ENCODE data around the gene TMEM132A.

DNA sequence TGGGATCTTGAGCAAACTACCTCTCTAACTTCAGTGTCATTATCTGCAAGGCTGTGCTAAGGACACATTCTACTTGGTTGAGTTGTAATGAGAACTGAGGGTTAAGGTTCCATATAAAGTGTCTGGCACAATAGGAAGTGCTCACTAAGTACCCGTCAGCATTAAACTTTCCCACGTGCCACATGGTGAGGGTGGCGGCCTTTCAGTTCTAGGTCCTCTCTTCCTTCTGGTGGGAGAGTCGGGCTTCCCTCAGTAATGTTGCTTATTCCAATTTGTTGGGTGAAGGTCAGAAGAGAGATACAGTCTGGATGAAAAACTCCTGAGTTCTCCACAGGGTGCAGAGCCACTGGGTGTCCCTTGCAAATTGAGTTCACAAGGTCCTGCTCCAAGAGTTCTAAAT lies 42.6 kb downstream of the TMEM132A start:
- TF ChIP-seq, protein P1, sequence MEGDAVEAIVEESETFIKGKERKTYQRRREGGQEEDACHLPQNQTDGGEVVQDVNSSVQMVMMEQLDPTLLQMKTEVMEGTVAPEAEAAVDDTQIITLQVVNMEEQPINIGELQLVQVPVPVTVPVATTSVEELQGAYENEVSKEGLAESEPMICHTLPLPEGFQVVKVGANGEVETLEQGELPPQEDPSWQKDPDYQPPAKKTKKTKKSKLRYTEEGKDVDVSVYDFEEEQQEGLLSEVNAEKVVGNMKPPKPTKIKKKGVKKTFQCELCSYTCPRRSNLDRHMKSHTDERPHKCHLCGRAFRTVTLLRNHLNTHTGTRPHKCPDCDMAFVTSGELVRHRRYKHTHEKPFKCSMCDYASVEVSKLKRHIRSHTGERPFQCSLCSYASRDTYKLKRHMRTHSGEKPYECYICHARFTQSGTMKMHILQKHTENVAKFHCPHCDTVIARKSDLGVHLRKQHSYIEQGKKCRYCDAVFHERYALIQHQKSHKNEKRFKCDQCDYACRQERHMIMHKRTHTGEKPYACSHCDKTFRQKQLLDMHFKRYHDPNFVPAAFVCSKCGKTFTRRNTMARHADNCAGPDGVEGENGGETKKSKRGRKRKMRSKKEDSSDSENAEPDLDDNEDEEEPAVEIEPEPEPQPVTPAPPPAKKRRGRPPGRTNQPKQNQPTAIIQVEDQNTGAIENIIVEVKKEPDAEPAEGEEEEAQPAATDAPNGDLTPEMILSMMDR (IDR thresholded peaks at IDR 0.05 in 8 of 11, conservative IDR thresholded peaks at IDR 0.05 in 3 of 11), result no peak
- TF ChIP-seq POLR2A (IDR thresholded peaks at IDR 0.05), result no peak
- no peak for TF ChIP-seq POLR2AphosphoS5 (IDR thresholded peaks at IDR 0.05)

Measured in spleen (tissue), 7 donors.